GM19240 (cell line): ENCODE measurements around the gene CTU1.

Experiments used
- DNase-seq: peaks from one replicate; pipeline ENCODE4 v3.0.0; 2011; ENCODE audit warnings: low spot score; ENCODE audit not compliant: insufficient read length

CTU1 gene

GRCh38 chr19:51131780-51132680 lies 23.8 kb upstream of the CTU1 start:
- DNase-seq = no peak

GRCh38 chr19:51129716-51130115 lies 21.5 kb upstream of the CTU1 start:
- DNase-seq = no peak

DNA sequence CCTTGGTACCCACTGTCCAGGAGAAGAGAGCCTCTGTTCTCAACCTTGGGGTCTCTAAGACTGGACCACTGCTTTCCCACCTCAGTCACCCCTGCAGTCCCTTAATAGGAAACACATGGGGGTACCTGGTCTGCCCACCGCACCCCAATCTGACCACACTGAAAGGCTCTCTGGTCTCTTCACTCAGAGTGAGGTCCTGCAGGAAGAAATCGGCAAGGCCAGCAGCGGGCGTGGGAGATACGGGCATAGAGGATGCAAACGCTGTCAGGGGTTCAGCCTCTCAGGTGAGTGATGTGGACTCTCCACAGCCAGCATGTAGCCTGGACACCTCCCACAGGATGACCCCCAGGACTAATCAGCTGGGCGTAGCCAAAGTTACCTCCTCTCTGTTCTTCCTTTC lies 20.0 kb upstream of the CTU1 start:
- no peak for DNase-seq

DNA sequence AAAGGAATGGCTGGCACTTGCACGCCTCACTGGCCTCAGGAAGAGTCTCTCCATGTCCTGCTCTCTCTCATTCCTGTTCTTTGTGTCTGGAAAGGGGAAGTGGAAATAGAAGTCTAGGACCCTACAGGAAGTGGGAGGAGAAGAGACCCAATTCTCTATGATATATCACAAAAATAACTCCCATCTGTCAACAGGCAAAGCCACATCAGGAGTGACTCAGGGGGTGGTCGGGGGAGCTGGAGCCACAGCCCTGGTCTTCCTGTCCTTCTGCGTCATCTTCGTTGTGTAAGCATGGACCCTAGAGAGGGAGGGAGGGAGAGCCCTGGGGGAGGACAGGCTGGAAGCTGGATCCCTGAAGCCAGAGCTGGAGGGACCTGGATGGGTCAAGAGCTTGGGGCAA lies 19.5 kb upstream of the CTU1 start:
- no peak for DNase-seq

GRCh38 chr19:51127032-51127431 lies 18.8 kb upstream of the CTU1 start:
- no peak for DNase-seq

GRCh38 chr19:51125421-51126075 lies 17.3 kb upstream of the CTU1 start:
- no peak for DNase-seq

DNA sequence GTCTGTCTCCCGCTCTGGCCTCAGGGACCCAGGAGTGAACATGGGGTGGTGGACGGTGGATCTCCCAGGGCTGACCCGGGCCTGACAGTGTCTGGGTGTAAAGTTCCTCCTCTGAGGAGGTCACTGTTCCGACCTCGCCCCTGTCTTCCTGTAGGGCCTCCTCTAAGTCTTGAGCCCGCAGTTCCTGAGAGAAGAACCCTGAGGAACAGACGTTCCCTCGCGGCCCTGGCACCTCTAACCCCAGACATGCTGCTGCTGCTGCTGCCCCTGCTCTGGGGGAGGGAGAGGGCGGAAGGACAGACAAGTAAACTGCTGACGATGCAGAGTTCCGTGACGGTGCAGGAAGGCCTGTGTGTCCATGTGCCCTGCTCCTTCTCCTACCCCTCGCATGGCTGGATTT lies 16.5 kb upstream of the CTU1 start, which contains the start of gene SIGLEC9:
Gene SIGLEC9 (plus strand): TSS at position 178 of the 400 bp plus-strand sequence. CDS start 69 bp downstream, at position 247.
- DNase-seq = no peak

DNA sequence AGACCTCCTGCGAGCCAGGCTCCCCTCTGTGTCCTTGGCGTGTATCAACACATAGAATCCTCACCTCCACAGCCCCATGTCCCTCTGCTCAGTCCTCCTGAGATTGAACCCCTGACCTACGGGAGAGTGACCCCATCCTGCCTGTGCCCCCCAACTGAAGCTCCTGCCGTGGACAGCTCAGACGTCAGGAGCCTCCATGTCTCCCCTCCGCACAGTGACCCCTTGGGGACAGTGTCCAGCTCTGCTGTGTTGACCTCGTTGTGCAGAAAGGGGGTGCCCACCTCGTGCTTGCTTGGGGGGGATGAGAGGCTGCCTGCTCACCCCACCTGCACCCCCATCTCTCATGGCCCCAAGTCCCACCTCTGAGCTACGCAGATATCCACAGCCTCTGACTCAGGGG lies 16.0 kb upstream of the CTU1 start:
- no peak for DNase-seq

- no peak for DNase-seq
Measured at GRCh38 chr19:51123802-51124201, 15.6 kb upstream of the CTU1 start.

DNA sequence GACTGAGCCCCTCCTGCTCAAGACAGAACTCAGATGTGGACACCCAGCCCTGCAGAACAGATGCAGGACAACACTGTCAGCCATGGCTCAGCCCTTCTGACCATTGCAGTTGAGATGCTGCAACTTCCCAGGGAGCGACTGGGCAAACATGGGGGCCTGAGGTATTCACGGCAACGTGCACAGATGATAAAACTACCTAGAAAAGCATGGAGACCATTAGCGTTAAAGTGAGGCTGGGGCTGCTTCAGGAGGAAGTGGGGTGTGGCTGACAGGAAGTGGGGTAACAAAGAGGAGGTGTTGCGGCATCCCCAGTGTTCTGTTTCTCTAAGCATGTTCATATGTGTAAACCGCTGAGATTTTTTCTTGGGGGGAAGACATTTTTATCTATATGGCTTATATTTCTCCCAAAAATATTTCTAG lies 15.2 kb upstream of the CTU1 start:
- DNase-seq = no peak

DNA sequence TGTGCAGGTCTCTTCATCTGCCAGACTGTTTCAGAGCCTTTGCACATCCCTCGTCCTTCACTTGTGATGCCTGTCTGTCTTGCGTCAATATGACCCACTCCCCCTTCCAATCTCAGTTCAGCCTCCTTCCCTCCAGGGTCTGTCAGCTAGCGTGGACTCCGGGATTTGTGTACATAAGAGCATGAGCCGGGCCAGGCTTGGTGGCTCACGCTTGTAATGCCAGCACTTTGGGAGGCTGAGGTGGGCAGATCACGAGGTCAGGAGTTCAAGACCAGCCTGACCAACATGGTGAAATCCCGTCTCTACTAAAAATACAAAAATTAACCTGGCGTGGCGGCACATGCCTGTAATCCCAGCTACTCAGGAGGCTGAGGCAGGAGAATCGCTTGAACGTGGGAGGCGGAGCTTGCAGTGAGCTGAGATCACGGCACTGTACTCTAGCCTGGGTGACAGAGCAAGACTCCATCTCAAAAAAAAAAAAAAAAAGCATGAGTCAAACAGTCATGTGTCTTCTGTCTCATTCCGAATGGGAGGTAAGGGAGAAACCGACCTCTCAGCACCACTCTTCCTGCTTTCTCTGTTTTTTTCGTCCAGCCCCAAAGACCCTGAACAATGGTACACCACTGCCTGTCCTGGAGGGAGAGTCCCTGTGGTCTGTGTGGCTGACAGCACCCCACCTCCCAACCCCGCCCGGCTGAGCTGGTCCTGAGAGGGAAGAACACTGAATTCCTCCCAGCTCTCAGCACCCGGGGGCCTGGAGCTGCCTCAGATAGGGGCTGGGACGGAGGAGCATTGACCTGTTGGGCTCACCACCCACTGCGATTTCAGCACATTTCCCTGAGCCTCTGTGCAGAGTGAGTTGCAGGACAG lies 14.1 kb upstream of the CTU1 start:
- no peak for DNase-seq

- no peak for DNase-seq
Measured at GRCh38 chr19:51121257-51121656, 13.0 kb upstream of the CTU1 start.

- no peak for DNase-seq
Measured at GRCh38 chr19:51120160-51120559, 12.0 kb upstream of the CTU1 start.

GRCh38 chr19:51119611-51120010 lies 11.4 kb upstream of the CTU1 start:
- no peak for DNase-seq

DNA sequence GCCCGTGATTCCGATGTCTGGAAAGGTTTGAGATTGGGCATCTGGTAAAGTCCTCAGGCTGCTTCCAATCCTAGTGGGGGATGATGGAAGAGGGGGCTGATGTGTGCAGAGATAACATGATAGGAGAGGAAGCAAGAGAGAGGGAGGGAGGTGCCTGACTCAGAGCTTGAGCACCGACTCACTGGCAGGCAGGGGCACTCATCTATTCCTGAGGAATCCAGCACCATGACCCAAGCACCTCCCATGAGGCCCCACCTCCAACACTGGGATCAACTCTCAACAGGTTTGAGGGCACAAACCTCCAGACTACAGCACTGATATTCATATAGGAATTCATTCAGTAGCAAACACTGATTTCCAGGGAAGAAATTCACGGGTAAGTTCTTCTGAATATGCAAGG lies 10.9 kb upstream of the CTU1 start:
- DNase-seq = no peak

DNA sequence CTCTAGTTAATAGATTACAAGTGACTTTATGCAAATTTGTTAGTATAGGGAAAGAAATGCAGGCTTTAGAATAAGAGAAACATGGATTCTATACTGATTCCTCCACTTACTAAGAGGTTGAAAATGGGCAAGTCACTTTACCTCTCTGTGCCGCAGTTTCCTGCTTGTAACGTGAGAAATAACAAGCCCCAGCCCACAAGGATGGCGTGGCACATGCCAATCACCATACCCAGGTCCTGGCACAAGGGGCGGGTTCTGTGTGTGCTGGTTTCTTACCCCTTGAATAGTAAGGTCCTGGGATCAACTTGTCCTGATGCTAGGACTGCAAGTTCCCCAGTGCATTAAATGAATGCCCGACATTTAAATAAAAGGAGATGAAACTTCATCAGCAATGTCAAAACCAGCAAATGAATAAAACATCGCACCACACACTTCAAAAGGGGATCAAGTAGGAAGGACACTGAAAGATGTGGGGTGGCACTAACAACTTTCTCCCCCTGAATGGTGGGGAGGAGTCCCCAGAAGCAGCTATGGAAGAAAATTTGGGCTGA lies 8.6 kb upstream of the CTU1 start:
- no peak for DNase-seq

DNA sequence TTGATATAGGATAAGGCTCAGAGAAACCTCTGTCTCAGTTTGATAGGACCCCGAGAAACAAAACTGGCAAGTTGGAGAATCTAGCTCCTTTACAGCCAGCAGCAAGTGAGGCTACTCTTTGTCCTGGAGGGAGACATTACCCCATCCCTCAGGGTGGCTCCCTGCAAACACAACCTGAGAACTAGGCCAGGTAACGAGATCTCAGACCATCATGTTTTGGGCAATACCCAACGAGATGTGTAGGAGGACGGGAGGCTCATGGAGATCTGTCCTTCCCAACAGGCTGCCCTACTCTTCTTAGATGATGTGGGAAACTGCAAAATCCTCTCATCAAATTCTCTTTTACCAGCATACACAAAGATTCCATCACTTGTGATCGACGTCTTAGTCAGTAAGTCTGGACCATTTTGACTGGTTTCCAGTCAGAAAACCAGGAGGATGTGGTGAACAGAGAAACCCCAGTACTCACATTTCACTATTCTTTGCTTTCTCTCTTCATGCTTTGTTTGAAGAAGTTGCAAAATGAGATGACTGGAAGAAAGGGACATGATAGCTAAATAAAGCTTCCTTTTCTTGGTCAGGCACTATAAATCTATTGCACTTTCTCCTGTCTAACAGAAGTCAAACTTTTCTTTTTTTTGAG lies 6.0 kb upstream of the CTU1 start:
- DNase-seq = no peak

- DNase-seq = no peak
Measured at GRCh38 chr19:51111606-51112005, 3.4 kb upstream of the CTU1 start.

DNA sequence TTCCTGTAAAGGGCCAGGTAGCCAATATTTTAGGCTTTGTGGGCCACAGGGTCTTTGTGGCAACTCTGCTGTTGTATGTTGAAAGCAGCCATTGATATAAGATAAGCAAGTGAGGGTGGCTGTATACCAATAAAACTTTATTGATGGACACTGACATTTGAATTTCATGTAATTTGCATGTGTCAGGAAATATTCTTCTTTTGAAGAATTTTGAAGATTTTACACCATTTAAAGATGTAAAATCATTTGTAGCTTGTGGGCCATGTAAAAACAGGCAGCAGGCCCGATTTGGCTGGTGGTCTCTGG lies 2.4 kb upstream of the CTU1 start:
- DNase-seq = no peak

GRCh38 chr19:51108805-51109146 lies 567 bp upstream of the CTU1 start:
- DNase-seq = no peak

GRCh38 chr19:51107406-51108065 lies 673 bp downstream of the CTU1 start:
- DNase-seq = peak; percentile 40
